PFSK-1 (cell line): ENCODE results near the gene STOML2.

Experiments used
- POLR2AphosphoS5 ChIP-seq: IDR thresholded peaks from 2 replicates; pipeline ENCODE4 v1.6.1; 2012; ENCODE audit warnings: low read depth, mild to moderate bottlenecking, control low read depth, low read length, moderate library complexity
- TAF1 ChIP-seq: IDR thresholded peaks from 2 replicates; pipeline ENCODE4 v1.6.1; 2012; ENCODE audit warnings: low read length, control low read depth, borderline replicate concordance; ENCODE audit not compliant: insufficient read depth
- TF ChIP-seq, protein P1 (sequence below), 2 experiments: IDR thresholded peaks; 2 replicates each; pipeline versions ENCODE4 v1.6.1 to v1.8.0; 2011 to 2012; ENCODE audit warnings: low read depth in 2 of 2, low read length in 2 of 2, control low read depth in 1 of 2, inconsistent platforms in 1 of 2, mild to moderate bottlenecking in 1 of 2, moderate library complexity in 1 of 2; ENCODE audit not compliant: insufficient read depth in 1 of 2

DNA sequence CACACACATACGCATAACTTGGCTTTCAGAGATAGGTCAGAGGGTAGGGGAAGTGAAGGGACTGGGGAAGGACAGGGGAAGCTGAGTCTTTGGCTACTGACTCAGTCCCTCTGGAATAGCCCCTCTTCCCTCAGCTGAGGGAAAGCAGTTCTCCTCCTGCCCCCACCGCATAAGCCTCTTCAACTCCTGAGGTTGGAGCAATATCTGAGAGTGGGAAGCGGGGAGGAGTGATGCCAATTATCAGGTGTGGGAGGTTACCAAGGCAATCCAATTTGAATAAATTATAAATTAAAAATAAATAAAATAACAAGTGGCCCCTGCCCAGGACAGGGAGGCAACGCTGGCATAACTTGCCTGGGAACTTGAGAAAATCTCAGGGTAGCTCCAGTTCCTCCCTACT, 1.7 kb upstream of the STOML2 start:
- TF ChIP-seq POLR2AphosphoS5: no peak
- TF ChIP-seq TAF1: no peak
- TF ChIP-seq, protein P1, sequence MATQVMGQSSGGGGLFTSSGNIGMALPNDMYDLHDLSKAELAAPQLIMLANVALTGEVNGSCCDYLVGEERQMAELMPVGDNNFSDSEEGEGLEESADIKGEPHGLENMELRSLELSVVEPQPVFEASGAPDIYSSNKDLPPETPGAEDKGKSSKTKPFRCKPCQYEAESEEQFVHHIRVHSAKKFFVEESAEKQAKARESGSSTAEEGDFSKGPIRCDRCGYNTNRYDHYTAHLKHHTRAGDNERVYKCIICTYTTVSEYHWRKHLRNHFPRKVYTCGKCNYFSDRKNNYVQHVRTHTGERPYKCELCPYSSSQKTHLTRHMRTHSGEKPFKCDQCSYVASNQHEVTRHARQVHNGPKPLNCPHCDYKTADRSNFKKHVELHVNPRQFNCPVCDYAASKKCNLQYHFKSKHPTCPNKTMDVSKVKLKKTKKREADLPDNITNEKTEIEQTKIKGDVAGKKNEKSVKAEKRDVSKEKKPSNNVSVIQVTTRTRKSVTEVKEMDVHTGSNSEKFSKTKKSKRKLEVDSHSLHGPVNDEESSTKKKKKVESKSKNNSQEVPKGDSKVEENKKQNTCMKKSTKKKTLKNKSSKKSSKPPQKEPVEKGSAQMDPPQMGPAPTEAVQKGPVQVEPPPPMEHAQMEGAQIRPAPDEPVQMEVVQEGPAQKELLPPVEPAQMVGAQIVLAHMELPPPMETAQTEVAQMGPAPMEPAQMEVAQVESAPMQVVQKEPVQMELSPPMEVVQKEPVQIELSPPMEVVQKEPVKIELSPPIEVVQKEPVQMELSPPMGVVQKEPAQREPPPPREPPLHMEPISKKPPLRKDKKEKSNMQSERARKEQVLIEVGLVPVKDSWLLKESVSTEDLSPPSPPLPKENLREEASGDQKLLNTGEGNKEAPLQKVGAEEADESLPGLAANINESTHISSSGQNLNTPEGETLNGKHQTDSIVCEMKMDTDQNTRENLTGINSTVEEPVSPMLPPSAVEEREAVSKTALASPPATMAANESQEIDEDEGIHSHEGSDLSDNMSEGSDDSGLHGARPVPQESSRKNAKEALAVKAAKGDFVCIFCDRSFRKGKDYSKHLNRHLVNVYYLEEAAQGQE (IDR thresholded peaks at IDR 0.05; ENCODE audit: insufficient read depth in 1 of 2, low read depth in 2 of 2, low read length in 2 of 2): no peak
